Cortex of kidney (tissue), 1 donor: ENCODE data around the gene TRPM3.

Experiments used
- DNase-seq: peaks from one replicate; lab custom pipeline; 2025; lab: John Stamatoyannopoulos, UW

The TRPM3 gene

DNA sequence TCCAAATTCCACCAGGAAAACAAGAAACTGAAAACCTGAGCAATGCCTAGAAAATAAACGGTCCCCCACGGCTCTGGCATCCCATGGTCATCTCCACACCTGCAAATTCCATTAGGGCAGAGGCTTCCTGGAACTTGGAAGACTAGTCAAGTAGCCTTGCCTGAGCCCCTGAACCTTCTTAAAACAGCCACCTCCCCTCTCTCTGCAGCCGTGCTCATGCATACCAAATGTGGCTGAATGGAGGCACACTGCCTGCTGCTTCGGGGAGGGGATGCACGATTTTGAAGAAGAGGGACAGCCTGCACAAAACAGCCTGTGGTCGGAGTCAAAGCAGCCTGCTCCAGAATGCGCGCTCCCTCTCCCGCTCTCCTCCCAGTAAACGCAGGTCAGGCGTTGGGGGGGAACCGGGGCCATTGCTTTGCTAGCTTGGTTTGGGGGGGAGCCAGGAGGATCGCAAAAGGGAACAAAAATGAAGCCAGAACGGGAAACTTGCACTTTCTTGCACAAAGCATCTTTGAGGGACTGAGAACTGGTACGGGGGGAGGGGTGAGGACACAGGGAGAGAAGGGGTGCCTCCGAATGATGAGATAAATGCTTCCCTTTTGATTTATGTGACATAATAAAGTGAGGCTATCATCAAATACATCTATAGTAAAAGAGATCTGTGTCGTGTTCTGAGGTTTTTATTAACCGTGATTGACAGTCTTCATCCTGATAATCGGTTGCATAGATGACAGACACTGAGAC lies at the start of gene TRPM3:
TSS of gene TRPM3 (minus strand) at position 347 of the 747 bp plus-strand sequence. CDS start at position 80, 267 bp downstream.
- no peak for DNase-seq

DNA sequence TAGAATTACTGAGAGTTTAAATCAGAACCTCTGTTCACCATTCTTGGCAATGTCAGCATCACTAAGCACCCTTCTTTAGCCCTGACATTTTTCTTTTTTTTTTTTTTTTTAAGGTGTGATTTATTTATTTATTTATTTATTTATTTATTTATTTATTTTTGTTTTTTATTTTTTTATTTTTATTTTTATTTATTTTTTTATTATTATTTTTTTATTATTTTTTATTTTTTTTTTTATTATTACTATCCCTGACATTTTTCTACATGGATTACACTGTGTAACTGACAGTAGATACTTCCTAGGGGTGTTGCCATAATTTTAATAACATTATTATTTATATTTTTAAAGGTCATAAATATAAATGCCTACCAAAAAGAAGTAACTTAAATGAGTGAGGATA lies 47.0 kb upstream of the TRPM3 start:
- no peak for DNase-seq

DNA sequence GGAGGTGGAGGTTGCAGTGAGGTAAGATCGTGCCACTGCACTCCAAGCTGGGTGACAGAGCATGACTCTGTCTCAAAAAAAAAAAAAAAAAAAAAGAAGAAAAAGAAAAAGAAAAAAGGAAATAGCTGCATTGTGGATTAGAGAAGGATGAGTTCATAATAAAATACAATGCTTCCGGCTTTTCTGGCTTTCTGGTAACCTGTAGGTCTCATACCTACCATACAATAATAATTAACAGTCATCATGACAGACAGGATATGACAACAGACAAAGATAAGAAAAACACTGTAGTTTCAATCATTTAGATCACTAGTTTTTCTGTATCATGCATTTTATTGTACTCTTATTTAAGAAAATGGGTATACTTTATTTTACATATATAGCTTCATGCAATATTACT lies 40.7 kb upstream of the TRPM3 start:
- DNase-seq = no peak

DNA sequence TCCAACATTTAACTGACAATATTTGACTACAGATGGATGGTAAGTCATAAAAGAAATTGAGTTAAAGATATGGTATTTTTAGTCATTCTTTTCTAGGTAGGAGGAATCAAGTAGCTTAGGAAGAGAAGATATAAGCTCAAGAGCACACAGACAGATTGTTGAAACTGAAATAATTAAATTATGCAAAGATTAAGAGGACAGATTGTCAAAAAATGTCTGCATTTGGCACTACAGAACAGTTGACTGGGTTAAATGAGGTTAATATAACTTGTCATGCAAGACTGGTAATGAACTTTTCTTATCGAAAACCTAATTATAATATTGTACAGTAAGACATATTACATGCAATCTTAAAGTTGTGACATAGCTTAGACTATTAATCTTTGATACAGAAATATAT lies 36.3 kb upstream of the TRPM3 start:
- DNase-seq = no peak

DNA sequence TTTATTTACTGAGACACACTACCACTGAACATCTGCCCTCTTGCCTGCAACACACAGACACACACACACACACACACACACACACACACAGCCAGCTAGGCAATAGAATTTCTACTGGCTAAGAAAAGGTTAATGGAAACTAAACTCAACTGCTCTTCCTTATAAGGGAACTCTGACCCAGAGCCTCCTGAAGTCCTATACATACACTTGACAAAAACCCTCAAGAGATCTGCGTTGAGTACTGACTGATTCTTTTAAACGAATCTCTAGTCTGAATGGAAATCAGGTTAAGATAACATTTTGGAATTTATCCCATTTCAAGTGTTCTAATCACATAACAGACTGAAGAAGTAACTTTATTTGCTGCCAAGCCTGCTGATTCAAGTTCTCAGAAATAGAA lies 25.9 kb upstream of the TRPM3 start:
- DNase-seq = no peak

DNA sequence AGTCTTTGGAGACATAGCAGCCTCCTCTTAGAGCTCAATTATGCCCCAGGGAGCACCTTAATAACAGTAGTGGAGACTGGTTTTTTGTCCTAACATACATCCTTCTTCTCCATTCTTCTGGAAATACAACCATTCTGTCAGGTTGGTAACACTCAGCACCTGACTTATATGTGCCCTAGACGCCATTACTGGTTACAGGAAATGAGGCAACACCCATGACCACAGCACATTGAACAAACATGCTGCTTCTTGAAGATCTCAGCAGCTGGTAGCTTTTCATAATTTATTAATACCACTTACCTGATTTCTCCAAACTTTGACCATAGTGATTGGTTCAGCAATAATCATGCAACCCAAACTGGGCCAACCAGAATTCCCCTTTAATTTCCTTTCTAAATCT lies 25.1 kb upstream of the TRPM3 start:
- no peak for DNase-seq

DNA sequence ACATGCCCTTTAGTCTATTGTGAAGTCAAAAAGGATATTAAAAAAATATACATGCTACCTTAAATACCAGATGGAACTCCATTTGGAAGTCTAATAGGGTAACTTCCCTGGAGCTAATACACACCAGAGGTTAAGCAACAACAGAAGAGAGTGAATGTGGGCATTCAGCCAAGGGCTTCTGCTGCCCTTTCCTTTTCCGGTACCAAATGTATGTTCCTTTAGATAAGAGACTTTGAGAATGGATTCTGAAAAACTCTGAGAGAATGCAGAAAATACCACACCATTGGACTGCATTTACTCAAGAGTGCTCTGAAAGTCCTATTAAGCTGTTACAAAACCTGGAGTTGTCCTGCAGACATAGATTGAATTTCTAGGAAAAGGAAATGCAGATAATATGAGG lies 23.8 kb upstream of the TRPM3 start:
- DNase-seq = no peak

DNA sequence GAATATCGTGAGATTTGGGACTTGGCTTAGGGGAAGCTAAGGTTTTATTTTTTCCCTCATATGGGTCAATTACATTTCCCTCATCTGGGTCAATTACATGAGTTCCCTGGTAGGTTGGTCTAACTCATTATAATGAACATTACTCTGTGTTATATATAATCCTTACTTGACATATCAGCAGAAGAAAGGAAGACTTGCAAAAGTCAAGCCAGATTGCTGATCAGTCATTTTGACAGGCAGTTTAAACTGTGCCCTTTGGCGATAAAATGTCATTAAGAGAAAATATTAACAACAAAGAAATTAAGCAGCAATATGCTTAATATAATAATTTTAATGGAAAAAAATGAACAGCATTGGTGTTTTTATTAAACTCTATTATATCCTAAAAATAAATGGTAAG lies 23.1 kb upstream of the TRPM3 start:
- DNase-seq = no peak

DNA sequence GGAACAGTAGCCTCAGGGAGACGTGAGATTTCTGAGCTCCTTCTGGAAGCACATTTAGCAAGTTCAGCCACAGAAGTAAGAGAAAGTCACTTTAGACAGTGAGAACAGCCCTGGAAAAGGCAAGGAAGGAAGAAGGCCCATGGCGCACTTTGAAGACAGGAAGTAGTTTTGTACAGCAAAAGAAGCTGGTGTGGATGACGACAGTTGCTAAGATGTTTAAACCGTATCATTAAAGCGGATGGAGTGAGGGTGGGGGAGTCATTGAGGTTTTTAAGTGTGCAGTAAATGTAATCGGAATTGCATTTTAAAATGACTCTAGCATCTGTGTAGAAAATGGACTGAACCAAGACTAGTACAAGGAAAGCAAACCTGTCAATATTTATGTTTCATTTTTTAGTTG lies 15.3 kb upstream of the TRPM3 start:
- DNase-seq = no peak

DNA sequence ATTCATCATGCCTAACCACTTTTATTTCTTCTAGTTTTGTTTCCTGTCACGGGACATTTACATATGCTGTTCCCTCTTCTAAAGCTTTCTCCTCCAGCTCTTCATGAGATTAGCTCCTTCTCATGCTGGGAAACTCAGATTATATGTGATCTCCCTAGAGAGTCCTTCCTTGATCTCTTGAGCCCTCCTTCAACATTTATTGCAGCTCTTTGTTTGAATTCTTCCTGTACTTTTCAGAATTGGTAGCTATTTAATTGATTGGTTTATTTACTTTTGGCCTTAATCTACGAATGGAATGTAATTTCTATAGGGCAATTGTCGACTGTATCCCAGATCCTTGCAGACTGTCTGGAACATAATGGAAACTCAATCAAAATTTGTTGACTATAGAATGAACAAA lies 9.7 kb upstream of the TRPM3 start:
- DNase-seq = no peak

DNA sequence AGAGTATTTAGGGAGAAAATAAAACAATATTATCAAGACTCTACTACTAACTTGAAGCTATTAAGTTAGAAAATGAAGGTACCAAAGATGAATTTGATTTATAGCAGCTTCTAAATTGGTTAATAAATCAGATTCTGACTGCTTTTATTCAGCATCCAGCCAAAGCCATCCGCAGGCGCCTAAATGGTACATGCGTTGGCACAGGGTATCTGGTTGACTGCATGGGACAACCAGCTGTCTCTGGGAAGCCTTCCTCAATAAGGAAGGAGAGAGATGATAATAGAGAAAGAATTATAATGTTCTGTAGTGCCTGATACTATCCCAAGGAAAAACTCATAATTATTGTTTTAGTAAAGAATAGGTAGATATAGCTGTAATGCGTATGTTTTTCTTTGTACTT lies 9.1 kb upstream of the TRPM3 start:
- DNase-seq = no peak

DNA sequence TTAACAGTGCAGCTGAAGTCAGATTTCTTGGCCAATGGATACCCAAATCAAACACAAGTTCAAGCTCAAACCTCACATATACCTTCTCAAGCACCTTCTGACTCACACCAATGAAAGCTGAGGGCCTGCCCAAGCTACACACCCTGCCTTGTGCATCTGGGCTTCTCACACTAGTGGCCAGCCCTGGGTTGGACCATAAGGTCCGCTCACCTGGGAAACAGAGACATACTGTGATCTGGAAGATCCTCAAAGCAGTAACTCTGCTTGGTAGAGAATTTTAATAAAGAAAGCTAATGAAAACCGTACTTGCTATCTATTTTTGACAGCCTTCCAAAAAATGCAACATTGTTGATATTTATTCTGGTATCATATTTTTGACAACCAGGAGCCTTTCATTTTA lies 7.4 kb upstream of the TRPM3 start:
- DNase-seq = no peak

DNA sequence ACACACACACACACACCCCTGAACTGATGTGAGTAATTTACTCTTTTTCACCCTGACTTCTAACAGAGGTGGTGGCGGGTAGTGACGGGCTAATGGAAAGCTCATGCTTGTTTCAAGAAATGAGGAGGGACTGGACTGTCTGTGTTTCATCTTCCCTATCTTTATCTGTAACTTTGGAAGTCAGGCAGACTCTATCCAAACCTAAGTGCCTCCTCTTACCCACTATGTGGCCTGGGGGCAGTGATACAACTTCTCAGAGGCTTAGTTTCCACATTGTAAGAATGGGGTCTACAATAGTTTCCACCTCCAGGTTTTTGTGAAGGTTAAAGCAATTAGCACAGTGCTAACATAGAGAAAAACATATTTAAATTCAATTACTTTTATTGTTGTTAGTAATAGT lies 5.9 kb upstream of the TRPM3 start:
- DNase-seq = no peak

DNA sequence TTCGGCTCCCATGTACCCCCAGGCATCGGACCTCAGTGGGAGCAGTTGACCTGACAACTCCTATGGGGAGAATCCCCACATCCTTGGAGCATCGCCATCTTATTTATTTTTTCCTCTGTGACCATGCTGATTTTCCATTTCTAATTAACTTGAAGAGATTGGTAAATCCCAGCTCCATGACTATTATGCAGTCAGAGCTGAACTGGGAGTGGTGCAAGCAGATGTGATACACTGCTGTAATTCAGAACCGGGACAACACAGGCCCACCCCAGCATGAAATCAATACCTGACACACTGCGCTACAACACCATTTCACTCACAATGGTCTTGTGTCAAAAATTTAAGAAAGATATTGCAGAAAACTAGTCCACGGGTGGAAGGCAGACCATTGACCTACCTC lies 1.0 kb upstream of the TRPM3 start:
- DNase-seq = no peak

DNA sequence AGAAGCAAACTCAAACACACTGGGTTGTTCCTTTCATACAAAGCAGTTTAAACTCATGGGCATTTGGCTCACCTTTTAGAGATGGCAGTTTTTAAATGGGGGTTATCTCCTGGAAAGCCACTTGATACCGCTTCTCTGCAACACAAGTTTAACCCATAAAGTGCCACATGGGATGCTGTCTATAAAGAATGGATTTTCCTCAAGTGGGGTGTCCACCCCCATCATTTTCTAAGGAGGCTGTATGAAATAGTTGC lies 528 bp upstream of the TRPM3 start:
- DNase-seq = no peak

DNA sequence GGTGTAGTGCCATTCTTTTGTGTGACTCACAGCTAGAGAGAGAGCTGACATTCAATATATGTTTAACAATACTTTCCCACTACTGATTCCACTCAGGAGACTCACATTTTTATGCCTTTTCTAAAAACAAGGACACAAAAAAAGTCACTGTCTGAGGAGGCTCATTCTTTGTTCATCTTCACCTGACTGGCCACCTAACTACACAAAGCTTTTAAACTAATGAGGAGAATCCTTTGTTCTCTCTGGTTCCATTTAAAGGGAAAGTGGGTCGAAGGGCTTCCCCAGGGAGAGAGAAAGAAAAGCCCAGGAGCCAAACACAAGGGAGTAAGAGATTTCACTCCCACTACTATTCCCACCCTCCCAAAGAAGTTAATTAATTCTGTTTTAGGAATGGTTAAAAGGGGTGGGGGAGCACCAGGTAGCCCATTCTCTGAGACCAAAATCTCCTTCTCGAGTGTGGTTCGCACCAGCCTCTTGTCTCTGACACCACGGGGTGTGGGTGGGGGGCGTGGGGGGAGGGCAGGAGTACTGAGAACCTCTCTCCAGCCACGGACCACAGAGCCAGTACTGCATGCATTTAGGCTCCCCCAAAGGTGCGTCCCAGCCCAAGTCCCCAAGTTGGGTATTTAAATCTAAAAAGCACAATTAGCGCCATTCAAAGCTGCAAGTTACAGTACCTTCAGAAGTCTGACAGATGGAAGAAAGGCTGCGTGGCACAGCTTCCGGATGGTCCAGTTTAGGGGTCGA lies 747 bp downstream of the TRPM3 start:
- DNase-seq = no peak

DNA sequence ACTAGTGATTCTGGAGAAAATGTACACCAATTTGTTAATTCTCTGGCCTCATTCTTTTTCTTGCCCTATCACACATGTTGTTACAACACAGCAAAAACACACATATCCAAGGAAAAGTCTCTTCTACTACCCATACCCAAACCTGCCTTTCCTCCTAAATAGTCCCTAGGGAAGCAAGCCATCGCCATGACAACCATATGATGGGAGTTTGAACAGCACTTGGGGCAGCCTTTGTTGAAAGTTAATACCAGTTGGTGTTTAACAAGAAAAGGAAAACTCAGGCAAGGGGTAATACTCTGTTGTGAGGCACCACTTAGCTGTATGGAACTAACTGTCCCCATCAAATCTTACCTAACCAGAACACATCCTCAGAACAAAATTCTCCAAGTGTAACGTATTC lies 1.7 kb downstream of the TRPM3 start:
- DNase-seq = no peak

DNA sequence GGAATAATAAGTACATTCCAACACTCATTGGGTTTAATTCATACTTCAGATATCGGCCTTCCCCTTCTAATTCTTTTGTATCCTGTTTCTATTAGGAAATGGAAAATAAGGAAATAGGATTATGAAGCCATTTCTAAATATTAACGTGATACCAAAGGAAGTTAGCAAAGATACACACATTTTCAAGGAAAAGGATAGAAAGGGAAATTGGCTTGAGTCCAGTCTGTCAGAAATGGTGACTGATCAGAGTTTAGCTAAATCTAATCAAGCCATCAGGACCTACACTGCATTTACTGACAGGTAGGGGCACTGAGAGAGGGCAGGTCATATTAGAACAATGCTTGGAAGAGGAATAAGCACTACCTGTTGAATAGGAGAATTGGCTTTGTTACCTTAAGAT lies 3.1 kb downstream of the TRPM3 start:
- no peak for DNase-seq

DNA sequence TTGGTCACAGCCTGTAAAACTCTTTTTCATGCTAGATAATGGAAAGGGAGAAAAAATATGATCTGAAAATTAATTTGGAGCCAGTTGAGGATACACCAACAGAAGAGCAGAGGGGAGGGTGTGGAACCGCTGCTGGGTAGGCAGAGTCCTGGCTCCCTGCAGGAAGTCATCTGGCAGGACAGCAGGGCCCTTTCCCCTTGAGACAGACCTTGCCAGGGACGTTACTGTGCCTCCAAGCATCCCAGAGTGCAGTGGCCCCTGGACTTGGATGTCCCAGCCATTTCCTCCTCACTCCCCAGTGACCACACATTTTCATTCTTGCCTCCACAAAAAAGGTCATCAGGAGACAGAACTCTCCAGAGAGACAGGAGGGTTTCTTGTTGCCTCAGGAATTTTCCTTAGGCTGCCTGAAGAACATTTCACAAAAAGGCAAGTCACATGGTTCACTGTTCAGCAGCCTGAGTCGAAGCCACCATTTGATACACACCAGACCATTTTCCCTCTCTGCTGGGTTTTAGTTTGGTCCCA lies 5.9 kb downstream of the TRPM3 start:
- DNase-seq = no peak

DNA sequence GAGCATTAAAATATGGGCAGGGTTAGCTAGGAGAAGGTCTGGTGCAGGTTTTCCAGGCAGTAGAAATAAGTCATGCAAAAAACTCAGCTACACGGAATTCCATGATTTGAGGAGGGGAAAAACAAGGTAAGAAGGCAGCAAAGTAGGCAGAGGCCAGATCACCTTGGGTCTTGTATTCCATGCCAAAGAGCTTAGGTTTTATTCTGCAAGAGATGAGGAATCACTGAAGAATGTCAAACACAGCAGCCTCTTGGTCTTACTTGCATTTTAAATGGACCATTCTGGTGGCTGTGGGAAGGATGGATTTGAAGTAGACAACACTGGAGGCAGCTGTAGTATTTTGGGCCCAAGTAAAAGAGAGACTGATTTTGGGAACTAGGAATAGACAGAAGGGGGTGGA lies 8.6 kb downstream of the TRPM3 start:
- no peak for DNase-seq

DNA sequence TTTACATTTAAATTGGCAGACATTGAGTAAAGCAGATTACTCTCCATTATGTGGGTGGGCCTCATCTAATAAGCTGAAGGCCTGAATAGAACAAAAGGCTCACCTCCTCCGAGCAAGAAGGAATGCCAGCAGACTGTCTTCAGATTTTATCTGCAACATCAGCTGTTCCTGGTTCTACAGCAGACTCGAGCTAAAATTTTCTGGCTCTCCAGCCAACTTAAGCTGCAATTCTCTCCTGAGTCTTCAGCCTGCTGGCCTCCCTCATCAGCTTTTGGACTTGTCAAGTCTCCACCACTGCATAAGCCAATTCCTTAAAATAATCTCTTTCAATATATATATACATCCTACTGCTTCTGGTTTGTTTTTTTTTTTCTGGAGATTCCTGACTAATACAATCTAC lies 12.5 kb downstream of the TRPM3 start:
- no peak for DNase-seq

DNA sequence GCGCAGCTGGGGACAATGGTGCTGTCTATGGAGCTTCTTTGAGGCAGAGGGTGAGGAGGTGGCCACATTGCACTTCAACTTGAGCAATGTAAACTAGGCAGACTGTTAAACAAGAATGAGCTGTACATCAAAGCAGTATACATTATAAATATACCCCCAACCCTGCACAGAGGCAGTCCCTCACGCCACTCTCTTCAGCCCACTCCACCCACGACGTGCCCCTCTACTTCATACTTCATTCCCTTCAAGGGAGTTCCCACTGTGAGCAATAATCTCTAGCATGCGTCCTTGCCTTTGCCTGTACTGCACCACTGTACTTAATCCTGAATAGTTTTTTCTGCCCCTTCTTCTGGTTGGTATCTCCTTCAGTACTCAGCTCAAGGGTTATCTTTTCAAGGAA lies 14.4 kb downstream of the TRPM3 start:
- no peak for DNase-seq

DNA sequence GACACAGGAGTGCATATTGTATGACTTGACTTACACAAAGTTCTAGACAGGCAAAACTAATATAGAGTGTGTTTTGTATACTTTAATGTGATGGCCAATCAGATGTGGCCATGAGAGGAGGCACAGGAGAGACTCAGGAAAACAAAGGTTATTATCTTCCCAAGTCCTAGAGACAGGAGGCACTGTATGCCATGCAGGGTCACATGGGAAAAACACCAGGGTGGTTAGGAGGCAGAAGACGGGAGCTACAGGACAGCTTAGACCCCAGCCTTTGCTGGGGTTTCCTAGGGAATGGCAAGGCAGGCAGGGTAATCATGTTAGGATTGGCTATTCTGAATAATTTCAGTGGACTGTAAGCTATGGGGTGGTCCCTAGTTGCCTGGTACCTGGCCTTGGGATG lies 16.2 kb downstream of the TRPM3 start:
- DNase-seq = no peak

DNA sequence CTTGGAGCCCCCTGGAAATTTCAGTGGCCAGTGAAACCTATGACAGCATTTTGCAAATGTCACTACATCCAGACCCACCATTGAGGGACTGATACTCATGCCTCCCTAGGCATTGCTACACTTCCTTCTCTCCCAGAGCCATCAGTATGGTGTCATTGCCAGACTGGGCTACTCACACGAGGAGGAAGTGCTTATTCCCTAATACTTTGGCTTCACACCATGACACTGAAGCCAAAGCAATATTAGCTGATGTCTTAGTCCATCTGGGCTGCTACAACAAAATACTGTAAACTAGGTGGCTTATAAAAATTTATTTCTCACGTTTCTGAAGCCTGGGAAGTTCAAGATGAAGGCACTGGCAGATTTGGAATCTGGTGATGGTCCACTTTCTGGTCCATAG lies 22.6 kb downstream of the TRPM3 start:
- no peak for DNase-seq
